ENCODE results near the gene TMEM143.

TMEM143 gene

DNA sequence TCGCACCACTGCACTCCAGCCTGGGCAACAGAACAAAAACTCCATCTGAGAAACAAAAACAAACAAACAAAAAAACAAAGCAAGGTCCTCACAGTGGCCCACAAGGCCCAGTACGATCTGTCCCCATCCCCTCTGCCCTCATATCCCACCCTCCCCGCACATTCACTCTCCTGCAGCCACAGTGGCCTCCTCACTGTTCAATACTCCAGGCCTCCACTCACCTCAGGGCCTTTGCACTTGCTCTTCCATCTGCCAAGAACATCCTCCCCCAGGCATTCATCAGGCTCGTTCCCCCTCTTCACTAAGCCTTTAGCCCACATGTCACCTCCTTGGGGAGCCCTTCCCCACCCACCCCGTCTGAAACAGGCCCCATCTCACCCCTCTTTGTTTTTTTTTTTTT, 4.6 kb downstream of the TMEM143 start:
- DNase-seq (ENCODE audit: low spot score): no peak

DNA sequence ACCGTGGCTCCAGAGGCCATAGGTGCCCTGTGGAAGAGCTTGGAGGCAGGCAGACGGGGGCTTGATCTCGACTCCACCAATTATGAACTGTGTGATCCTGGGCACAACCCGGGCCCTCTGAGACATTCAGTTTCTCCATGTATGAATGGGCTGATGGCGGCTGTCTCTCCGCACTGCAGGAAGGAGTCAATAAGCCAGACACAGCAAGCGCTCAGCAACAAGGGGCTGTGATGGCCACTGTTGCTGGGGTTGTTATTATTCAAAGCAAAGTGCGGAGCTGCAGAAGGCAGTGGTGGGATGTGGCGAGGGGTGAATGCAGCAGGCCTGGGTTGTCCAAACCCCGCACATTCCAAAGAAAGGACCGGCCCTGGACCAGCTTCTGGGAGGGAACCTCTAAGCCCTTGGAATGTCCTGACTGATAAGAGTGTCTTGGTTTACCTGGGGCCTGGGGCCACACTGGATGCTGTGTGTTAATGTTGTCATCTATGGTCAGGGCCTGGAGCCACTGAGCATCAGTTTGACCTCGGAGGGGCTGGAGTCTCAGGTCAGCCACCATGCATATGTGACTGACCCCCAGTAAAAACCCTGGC, 8.3 kb downstream of the TMEM143 start:
- no peak for DNase-seq (ENCODE audit: low spot score)

DNA sequence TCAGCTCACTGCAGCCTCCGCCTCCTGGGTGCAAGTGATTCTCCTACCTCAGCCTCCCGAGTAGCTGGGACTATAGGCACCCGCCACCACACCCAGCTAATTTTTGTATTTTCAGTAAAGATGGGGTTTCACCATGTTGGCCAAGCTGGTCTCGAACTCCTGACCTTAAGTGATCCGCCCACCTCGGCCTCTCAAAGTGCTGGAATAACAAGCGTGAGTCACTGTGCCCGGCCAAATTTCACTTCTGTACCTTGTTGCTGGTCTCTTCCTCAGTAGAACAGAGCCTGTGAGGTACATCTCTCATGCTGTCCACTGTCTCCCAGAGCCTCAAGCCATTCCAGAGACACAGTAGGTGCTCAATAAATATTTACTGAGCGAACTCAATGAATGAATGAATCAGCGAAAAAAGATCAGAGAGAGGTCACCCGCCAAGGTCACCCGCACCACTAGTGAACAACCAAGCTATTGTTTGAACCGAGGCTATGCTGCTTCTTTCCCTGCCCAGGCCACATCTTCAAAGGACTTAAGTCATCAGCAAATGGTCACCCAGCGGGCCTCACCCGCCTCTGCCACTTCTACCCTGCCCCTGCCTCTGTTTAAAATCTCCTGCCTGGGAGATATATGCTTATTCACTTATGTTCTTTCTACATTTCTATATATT, 9.3 kb downstream of the TMEM143 start:
- no peak for DNase-seq (ENCODE audit: low spot score)

DNA sequence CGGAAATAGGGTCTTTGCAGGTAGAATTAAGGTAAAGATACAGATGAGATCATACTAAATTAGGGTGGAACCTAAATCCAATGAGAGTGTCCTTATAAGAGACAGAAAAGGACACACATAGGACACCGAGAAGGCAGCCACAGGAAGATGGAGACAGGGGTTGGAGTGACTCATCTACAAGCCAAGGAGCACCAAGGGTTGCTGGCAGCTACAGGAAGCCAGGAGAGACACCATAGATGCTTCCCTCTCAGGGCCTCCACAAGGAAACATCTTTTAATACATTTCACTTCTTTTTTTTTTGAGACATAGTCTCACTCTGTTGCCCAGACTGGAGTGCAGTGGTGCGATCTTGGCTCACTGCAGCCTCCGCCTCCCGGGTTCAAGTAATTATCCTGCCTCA, 10.1 kb downstream of the TMEM143 start:
- no peak for DNase-seq (ENCODE audit: low spot score)

DNA sequence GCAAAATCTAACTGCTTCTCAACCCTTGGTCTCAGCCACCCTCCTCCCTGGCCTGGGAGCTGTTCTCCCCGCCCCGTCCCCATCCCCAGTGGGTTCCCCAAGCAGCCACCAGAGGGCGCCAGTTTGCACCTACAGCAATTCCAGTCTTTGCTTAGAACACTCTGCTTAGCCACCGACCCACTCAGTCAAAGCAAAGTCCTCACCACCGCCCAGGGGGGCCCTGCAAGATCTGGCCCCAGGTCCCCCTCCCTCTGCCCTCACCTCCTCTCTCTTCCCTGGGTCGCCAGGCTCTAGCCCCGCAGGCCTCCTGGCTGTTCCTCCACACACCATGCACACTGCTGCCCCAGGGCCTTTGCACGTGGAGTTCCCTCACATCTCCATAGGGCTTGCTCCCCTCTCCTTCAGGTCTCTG, 12.4 kb downstream of the TMEM143 start:
- DNase-seq (ENCODE audit: low spot score): peak; percentile 66

DNA sequence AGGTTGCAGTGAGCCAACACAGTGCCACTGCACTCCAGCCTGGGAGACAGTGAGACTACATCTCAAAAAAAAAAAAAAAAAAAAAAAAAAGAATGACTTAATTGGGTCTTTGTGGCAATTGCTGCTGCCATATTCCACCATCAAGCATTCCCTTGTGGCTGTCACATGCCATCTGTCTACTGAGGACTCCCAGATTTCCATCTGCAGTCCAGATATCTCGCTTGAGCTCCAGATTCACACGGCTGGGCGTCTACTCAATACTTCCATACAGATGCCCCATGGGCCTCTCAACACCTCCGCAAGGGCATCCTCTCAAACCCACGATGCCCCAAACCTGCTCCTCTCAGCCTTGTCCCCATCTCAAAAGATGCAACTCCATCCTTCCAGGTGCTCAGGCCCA, 12.9 kb downstream of the TMEM143 start:
- DNase-seq (ENCODE audit: low spot score): no peak

DNA sequence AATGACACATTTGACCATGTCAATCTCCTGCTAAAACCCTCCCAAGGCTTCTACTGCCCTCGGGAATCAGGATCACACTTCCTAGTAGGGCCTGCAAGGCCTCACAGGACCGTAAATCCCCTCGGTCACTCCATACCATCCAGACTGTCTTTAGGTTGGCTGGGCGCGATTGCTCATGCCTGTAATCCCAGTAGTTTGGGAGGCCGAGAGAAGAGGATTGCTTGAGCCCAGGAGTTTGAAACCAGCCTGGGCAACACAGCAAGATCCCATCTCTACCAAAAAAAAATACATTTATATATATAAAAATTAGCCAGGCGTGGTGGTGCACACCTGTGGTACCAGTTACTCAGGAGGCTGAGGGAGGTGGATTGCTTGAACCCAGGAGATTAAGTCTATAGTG, 15.0 kb downstream of the TMEM143 start:
- DNase-seq (ENCODE audit: low spot score): no peak

DNA sequence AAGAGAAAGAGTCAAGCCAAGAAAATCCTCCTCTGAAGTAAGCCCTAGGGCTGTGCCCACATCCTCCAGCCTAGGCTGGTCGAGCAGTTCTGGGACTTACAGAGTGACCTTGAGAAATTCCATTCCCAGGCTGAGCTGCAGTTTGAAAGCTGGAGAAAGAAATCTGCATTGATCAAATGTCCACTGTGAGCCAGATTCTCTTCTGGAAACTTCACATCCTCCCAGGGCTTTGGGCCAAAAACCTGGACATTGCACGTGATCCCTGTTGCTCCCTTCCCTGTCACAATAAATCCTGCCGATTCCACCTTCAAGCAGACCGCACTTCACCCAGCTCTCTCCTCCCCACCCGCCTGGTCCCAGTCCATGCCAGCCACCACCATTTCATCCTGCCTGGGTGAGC, 15.7 kb downstream of the TMEM143 start:
- DNase-seq (ENCODE audit: low spot score): no peak

DNA sequence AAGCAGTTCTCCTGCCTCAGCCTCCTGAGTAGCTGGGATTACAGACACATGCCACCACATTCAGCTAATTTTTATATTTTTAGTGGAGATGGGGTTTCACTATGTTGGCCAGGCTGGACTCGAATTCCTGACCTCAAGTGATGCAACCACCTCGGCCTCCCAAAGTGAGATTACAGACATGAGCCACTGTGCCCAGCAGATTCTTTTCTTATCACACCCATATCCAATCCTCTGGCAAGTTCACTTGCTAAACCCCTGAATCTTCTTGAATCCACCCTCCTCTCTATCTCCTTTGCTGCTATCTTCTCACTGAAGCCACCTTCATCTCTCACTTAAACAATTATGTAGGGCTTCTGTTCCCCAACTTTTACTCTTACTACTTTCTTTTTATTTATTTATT, 17.5 kb downstream of the TMEM143 start:
- no peak for DNase-seq (ENCODE audit: low spot score)

DNA sequence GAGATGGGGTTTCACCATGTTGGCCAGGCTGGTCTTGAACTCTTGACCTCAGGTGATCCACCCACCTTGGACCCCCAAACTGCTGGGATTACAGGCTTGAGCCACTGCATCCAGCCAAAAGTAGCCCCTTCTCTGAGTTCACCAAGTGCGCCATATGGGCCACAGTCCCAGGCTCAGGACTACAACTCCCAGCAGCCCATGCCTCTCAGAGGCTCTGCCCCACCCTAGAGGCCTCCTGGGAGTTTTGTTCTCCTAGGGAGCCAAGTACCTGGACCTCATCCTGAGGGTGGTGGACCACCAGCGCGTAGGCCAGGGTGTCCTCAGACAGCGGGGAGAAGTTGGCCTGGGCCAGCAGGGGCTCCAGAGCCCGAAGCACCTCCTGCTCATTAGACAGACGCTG, 18.8 kb downstream of the TMEM143 start:
- no peak for DNase-seq (ENCODE audit: low spot score)

DNA sequence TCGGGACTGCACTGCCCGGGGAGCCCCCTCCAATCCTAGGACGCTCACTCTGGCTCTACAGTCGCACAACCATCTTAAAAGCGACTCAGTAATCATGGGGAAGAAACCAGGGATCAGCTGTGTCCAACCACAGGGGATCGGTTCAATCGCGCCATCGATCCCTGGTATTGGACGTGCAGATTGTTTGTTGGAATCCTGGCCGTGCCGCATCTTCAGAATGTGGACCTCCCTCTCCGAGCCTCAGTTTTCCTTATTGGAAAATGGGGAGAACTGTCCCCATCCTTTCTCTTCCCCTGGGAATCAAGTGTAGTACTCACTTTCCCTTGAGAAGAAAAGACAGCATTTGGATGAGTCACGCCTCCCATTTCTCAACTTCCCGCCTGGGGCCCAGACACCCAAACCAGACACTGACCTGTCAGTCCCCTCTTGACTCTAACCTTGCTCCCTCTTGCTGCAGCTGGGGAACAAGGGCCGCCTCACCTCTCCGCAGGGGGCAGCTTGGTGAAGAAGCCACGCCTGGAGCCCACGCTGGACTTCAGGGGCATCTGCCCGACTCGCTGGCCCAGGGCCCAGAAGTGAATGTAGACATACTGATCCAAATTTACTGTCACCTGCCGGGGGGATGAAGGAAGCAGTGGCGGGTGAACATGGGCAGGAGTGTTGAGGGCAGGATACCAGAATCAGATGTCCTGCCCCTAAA, 20.7 kb downstream of the TMEM143 start:
- DNase-seq (ENCODE audit: low spot score): peak; percentile 30

DNA sequence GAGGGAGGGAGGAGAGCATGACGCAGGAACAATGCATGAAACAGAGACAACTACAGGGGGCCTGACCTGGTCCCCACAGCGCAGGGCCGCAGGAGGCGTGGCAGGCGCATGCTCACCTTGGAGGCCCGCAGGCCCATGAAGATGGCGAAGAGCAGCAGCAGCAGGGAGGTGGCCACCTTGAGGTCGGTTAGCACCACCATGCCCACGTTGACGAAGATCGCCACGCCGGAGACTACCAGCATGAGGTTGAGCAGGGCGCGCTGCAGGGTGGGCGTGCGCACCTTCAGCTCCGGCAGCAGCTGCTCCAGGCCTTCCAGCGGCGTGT, 21.4 kb downstream of the TMEM143 start:
- DNase-seq (ENCODE audit: low spot score): no peak

DNA sequence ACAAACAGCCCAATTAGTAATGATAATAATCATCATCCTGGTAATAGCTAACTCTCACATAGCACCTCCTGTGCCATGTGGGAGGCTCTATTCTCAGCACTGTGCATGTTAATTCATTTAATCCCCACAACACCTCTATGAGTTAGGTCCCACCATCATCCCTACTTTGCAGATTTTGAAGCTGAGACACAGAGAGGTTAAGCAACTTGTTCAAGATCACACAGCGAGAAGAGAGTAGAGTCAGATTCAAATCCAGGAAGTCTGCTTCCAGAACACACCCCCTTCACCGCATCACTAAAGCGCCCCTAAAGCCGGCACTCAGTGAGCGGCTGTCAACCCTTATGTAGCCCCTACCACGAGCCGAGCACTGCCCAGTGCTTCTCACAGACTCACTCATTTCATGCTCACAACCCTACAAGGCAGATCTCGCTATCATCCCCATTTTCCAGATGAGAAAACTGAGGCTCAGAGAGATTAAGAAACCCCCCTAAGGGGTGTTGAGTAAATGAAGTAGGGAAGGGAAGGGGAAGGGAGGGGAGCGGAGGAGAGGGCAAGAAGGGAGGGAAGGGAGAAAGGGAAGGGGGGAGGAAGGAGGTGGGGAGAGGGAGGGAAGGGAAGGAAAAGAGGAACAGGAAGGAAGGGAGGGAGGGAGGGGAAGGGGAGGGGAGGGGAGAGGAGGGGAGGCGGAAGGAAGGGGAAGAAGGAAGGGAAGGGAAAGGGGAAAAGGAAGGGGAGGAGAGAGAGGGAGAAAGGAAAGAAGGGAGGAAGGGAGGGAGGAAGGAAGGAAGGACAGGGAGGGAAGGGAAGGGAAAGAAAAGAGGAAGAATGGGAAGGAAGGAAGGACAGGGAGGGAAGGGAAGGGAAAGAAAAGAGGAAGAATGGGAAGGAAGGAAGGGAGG, 22.0 kb downstream of the TMEM143 start:
- DNase-seq (ENCODE audit: low spot score): no peak

DNA sequence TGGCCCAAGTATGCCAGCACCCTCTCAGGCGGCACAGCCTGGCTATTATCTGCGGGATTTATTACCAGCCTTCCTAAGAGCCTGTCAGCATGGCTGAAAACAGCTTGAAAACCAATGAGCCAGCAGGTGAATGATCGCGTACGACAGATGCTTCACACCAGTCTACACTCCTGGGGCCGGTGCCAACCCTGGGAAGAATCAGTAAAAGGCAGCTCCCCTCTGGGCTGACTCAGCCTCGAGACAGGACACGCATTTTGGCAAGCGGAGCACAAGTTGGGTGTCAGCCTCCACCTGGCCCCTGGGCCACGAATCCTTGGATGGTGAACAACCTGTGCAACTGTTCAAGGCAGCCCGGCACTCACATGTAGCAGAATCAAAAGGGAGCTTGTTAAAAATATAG, 22.7 kb downstream of the TMEM143 start:
- DNase-seq (ENCODE audit: low spot score): no peak

DNA sequence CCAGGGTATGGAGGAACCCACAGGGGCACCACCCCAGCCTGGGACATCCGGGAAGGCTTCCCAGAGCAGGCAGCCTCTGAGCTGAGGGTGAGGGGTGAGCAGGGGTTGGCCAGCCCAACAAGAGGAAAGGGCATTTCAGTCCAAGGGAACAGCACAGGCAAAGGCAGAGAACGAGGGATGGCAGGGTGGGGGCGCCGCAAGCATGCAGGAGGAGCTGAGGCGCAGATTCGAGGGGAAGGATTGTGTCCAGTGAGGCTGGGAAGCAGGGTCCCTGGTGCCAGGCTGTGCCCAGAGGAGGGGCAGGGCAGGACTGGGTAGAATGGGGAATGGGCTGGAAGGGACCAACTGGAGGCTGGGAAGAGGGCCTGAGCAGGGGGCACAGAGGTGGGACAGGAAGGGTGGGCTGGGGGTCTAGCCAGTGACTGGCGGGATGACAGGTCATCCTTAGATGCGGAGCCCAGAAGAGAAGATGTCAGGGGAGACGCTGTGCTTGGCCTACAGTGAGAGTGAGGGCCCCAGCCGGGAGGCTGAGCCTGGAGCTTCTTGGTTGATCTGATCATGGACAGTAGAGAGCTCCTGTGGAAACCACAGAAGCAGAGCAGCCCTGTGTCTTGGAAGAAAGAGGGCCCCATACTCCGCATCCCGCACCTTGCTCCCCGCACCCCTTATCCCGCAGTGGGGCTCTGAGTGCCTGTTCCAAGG, 24.8 kb downstream of the TMEM143 start:
- no peak for DNase-seq (ENCODE audit: low spot score)

DNA sequence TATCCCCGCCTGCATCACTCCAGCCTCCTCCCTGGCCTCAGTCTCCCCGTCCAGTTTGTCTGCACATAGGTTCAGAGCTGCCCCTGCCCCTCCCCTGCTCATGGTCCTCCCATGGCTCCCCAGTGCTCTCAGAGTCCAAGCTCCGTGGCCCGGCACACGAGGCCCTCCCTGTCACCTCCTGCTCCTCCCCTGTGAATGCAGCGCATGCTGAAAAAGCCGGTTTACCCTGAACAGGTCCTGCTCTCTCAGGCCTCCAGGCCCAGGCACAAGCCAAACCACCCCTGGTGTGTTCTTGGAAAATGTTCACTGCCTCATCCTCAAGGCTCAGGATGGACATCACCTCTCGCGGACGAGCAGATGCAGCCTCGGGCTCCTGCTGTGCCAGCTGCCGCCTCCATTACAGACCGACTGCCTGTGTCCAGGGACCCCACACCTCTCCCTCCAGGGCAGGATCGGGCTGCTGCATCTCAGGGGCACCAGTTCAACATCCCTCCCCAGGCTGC, 25.4 kb downstream of the TMEM143 start:
- no peak for DNase-seq (ENCODE audit: low spot score)

DNA sequence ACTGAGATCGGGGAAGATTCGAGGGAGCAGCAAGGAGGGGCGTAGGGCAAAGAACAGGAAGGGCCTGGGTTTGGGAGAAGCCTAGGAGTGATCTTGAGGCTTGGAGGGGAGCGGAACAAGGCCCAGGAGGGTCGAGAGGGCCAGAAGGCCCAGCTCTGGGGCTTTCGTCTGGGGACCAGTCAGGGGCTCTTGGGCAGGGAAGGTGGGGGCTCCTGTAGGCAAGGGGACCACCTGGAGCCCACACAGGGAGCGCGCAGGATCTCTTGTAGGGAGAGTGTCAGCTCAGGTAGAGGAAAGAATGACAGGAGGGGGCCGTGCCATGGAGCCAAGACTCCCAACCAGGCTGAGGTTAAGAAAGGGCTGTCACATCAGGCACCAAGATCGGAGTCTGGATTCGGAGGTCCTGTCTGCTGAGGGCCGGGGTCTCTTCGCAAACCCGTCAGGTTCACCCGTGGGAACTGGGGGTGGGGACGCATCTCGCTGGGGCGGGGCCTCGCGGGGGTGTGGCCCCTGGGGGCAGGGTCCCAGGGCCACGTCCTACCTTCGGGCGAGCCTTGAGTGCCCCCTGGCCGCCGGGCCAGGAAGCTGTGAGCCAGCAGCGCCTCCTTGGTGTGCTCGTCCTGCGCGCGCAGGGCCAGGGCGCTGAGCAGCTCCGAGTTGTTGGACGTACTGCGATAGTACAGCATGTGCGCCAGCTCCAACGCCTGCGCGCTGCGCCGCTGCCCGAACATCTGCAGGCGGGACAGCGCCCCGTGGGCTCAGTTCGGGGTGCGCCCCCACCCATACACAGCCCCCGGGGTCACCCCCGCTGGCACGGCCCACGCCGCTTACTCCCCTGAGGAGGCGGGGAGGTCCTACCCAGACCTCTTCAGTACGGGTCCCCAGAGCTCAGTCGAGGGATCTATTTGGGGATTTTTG, 30.0 kb downstream of the TMEM143 start:
- DNase-seq (ENCODE audit: low spot score): peak; percentile 97

DNA sequence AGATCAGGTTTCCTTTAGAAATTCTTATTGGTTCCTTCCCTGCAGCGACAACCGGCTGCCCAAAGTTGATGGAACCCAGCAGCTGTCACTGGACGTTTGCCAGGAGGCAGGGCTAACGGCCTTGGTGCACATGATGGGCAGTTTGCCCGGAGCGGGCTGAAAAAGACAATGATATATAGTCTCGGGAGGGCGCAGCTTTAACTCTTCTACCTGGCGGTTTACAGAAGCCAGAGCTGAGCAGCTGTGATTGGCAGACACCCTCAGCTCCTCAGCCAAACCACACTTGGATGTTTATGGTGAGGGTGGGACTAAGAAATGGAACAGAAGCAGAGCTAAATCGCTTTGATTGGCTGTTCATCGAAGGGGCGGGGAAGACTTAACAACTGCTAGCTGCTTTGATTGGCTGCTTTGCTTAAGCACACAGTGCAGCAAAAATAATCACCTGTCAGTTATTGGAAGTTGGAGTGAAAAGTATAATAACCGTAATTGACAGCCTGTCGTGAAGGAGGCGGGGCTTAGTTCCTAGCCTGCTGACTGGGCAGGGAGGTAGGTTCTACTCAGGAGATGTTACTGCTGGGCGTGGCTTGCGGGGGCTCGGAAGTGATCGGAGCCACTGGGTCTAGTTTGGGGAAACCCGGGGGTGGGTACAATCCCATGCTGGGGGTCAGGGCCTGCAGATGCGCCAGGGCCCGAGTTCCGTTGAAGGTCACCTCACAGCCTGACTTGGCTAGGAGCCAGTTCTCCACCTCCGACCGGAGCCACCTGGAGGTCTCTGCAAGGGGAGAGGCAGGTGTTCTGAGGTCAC, 30.9 kb downstream of the TMEM143 start:
- DNase-seq (ENCODE audit: low spot score): peak; percentile 93

DNA sequence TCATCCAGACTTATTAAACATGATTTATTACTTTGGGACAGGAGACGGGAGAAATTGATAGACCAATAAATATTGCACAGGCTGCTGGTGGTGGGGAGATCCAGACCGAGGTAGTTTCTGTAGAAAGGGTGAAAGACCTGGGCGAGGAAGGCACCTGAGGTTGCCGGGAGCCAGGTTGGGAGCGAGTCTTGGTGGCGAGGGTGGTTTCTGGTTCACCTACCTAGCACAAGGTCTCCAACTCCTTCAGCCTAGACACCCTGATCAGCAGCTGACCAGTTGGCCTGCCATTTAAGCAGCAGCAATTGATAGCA, 31.4 kb downstream of the TMEM143 start:
- no peak for DNase-seq (ENCODE audit: low spot score)

DNA sequence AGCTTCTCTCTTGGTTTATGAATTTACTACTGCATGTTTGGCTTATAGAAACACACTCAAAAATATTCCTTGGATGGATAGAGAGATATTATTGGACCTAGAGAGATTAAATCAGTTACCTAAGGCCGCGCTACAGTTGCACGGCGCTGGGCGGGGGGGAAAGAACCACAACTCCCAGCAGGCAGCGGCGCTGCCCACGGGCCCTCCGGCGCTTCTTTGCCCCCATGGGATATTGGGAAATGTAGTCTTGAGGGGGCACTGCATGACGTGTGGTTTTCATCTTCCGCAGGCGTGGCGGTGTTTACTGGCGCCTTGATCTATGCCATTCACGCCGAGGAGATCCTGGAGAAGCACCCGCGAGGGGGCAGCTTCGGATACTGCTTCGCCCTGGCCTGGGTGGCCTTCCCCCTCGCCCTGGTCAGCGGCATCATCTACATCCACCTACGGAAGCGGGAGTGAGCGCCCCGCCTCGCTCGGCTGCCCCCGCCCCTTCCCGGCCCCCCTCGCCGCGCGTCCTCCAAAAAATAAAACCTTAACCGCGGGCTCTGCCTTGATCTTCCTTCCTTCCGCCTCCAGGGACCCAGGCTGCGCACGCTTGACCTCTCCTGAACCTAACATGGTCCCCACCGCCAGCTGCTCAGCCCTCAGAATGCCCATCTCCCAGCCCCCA, 33.6 kb downstream of the TMEM143 start:
- DNase-seq (ENCODE audit: low spot score): no peak
